NCI-H1092 treated with DMSO at 0.1 percent for 48 hours (cell line): Measurements from ENCODE around the gene CAPN5.
A peak's percentile ranks its signal among the peaks of the same experiment; 100 is the strongest.

Experiments
- DNase-seq: peaks from one replicate; lab custom pipeline; 2025; lab: John Stamatoyannopoulos, UW

Gene CAPN5

GRCh38 chr11:77173494-77173893 is 106.7 kb downstream of the CAPN5 start:
- DNase-seq, result no peak

- peak; percentile 89 for DNase-seq
Measured at GRCh38 chr11:77174559-77174958, 107.8 kb downstream of the CAPN5 start.

DNA sequence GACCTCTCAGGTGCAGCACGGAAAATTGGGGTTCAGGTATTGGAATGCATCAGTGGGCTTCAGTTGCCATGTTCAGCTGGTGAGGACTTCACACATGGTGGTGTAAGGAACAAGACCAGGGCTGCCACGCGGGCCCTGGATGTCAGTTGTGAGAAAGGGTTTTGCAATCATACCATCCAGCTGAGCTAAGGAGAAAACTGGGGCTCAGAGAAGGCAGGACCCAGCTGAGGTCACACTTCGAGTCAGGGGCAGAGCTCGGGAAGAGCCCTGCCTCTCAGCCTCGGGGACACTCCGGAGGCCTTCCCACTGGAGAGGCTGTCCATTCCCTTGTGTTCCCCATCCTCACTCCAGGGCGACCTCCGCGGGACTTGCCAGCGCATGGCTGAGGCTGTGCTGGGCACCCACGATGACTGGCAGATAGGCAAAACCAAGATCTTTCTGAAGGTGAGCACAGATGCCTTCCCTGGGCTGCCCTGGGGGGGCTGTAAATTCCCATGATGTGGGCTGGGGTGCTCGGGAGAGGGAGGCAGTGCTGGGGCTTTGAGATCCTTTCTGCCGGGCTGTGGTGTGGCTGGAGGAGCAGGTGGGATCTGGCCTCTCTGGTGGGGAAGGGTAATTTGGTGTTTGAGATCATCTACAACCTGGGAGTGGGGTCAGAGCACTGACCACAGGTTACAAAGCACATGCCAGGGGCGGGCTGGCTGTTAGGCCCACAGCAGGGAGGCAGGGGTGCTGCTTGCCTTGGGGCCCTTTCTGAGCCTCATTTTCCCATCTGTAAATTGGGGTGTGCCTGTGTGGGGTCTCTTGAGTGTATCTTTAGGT is 108.5 kb downstream of the CAPN5 start:
- no peak for DNase-seq
